HepG2 (cell line): Measurements from ENCODE around the gene CGB5. TPM values are rescaled to one million over a fixed set of nuclear protein-coding genes. Genes with fewer than 3 reads are reported as not detected.

Experiments
- ATAC-seq: fragments of 200-7000 bp; cut with Tn5 transposase; 3 replicates; pipeline ENCODE4 v1.9.1; 2020; ENCODE audit warnings: mild to moderate bottlenecking, moderate library complexity
- BruUV-seq: library from RNA; stranded (reverse); fragments of 400-500 nt; replicated peaks from 2 replicates; lab custom pipeline; 2021; lab: Mats Ljungman, UMichigan
- CTCF ChIA-PET: fragments of 300-600 bp; formaldehyde crosslinking; extraction: SDS; loops from one replicate; lab custom pipeline; 2021; ENCODE audit warnings: low total read pairs, inconsistent platforms, low intra/inter-chr PET ratio; lab: Yijun Ruan, JAX
- POLR2A ChIA-PET: fragments of 350-600 bp; sonication (Branson Sonifier 250); formaldehyde crosslinking; loops from one replicate; lab custom pipeline; 2020; ENCODE audit warnings: antibody characterized with exemption, inconsistent platforms; lab: Yijun Ruan, JAX
- DNase-seq: peaks from one replicate; pipeline ENCODE4 v3.0.0-alpha.2; 2015; ENCODE audit warnings: low spot score
- FAIRE-seq: peaks from 3 replicates; lab custom pipeline; 2011; peaks lifted over from hg19 to GRCh38; lab: Jason Lieb, UNC
- H2AFZ ChIP-seq: one replicate; pipeline ENCODE4 v1.6.1; 2011; ENCODE audit warnings: low read length, inconsistent platforms
- H3K27ac ChIP-seq: fragments of 300-600 bp; 3 replicates; pipeline ENCODE4 v1.8.0; 2011; ENCODE audit warnings: mixed run types, mild to moderate bottlenecking, mixed read lengths, low read length, inconsistent platforms; ENCODE audit not compliant: insufficient read depth; ENCODE audit errors: extremely low read length
- H3K27me3 ChIP-seq, 2 experiments: fragments of 200-600 bp in 1 of 2; 2 replicates in 1 of 2; 3 replicates in 1 of 2; pipeline versions ENCODE4 v1.6.0 to v1.8.0; 2011; ENCODE audit warnings: low read length in 2 of 2, mild to moderate bottlenecking in 2 of 2, moderate library complexity in 2 of 2, inconsistent platforms in 1 of 2; ENCODE audit not compliant: insufficient read depth in 2 of 2, control insufficient read depth in 1 of 2
- H3K36me3 ChIP-seq, 2 experiments: fragments of 200-600 bp in 1 of 2; replicated peaks in 1 of 2; 2 replicates in 1 of 2; 3 replicates in 1 of 2; pipeline versions ENCODE4 v1.5.1 to v1.8.0; 2011; ENCODE audit warnings: low read length in 2 of 2, inconsistent platforms in 1 of 2; ENCODE audit not compliant: insufficient read depth in 2 of 2, control insufficient read depth in 1 of 2
- H3K4me1 ChIP-seq: 2 replicates; pipeline ENCODE4 v1.5.1; 2012; ENCODE audit warnings: low read length, inconsistent platforms; ENCODE audit not compliant: insufficient read depth
- H3K4me2 ChIP-seq: 2 replicates; pipeline ENCODE4 v1.6.0; 2011; ENCODE audit warnings: low read depth, low read length, inconsistent platforms
- H3K4me3 ChIP-seq, 3 experiments: fragments of 200-600 bp in 1 of 3; sonication (generic), shearing (Covaris generic) in 1 of 3; replicated peaks in 1 of 3; 2 replicates each; pipeline ENCODE4 v1.5.1; 2011 to 2016; ENCODE audit warnings: low read length in 3 of 3, inconsistent platforms in 2 of 3, low read depth in 2 of 3, mild to moderate bottlenecking in 2 of 3, control low read depth in 1 of 3, mixed read lengths in 1 of 3; ENCODE audit not compliant: insufficient read depth in 1 of 3
- H3K79me2 ChIP-seq: one replicate; pipeline ENCODE4 v1.6.1; 2011; ENCODE audit warnings: low read length, inconsistent platforms; ENCODE audit not compliant: insufficient read depth
- H3K9ac ChIP-seq: 2 replicates; pipeline ENCODE4 v1.6.0; 2011; ENCODE audit warnings: mild to moderate bottlenecking, low read depth, low read length, inconsistent platforms; ENCODE audit not compliant: insufficient read depth
- H3K9me3 ChIP-seq: 2 replicates; pipeline ENCODE4 v1.5.1; 2012; ENCODE audit warnings: mild to moderate bottlenecking, low read length
- H4K20me1 ChIP-seq: 2 replicates; pipeline ENCODE4 v1.6.0; 2011; ENCODE audit warnings: inconsistent platforms, mild to moderate bottlenecking, low read length, moderate library complexity; ENCODE audit not compliant: insufficient read depth
- GATA4 ChIP-seq: sonication (generic); IDR thresholded peaks from 2 replicates; pipeline ENCODE4 v1.6.1; 2016; ENCODE audit warnings: antibody characterized with exemption, low read depth, borderline replicate concordance
- ZNF121 ChIP-seq: sonication (generic); formaldehyde crosslinking; IDR thresholded peaks from 2 replicates; pipeline ENCODE4 v1.5.0; 2020; ENCODE audit warnings: mild to moderate bottlenecking, missing genetic modification reagents
- WGBS: methylation state at CpG from one replicate; pipeline ENCODE4 v1.1.6; 2017; ENCODE audit warnings: low lambda C conversion rate; 5-methylcytosine and 5-hydroxymethylcytosine counted together
- in situ Hi-C: cut with HindIII; loops from 2 replicates; pipeline ENCODE4 v1.10.0; 2017; ENCODE audit warnings: low pct_unique_long_range_greater_than_20kb; ENCODE audit not compliant: extremely low pct_ligation_motif_present
- intact Hi-C: fragments of 100-400 bp; cut with micrococcal nuclease; formaldehyde crosslinking; loops from one replicate; pipeline ENCODE4 v1.10.0; 2022; ENCODE audit not compliant: unreplicated experiment
- microRNA-seq: library from miRNA; unstranded; fragments of <30 nt; microRNA quantifications from one replicate; pipeline ENCODE4, GENCODE V29; 2020
- polyA plus RNA-seq, 8 experiments: library from polyadenylated mRNA; depleted of rRNA in 3 of 8; stranded (reverse) in 7 of 8; unstranded in 1 of 8; fragments of >200 nt; fragmentation: Illumina TruSeq in 4 of 8; extraction: Trizol in 4 of 8; gene quantifications; 2 replicates each; pipeline versions ENCODE4 v1.2.1 to v1.2.3, GENCODE V29; 2011 to 2016; ENCODE audit warnings: low read depth in 4 of 8, missing spikeins in 1 of 8, mixed read lengths in 1 of 8; ENCODE audit not compliant: insufficient read depth in 1 of 8
- small RNA-seq, 3 experiments: library from RNA; depleted of rRNA; stranded (forward); fragments of <200 nt; gene quantifications; one replicate each; pipeline ENCODE3, GENCODE V24; 2012; ENCODE audit warnings: low read depth in 2 of 3, low replicate concordance in 1 of 3; ENCODE audit not compliant: insufficient read length in 3 of 3, insufficient read depth in 2 of 3
- total RNA-seq, 5 experiments: library from RNA; depleted of rRNA; stranded (reverse); fragments of >200 nt; fragmentation: Illumina TruSeq; extraction: Trizol; gene quantifications; 2 replicates each; pipeline ENCODE4 v1.2.3, GENCODE V29; 2016; ENCODE audit warnings: low read depth in 1 of 5

Gene CGB5
- total and polyA plus RNA-seq, 2 of the 13 experiments (the other 11 are each of a cell fraction or from before 2014, with no cell fraction given) = not detected

DNA sequence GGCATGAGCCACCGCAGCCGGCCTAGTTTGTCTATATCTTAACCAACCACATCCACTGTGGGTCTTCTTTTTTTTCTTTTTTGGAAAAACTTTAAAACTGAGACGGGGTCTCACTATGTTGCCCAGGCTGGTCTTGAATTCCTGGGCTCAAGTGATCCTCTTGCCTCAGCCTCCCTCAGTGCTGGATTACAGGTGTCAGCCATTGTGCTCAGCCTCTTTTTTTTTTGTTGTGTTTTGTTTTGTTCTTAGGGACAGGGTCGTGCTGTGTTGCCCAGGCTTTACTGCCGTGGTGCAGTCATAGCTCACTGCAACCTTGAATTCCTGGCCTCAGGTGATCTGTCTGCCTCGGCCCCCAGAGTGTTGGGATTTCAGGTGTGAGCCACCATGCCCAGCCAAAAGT is 49.0 kb downstream of the CGB5 start:
- Histone ChIP-seq H3K4me1 (peaks cover 13% of the 10 kb centered on the region), H3K4me3 (no peak overlapping the region), H4K20me1 (peaks cover 34% of the 10 kb centered on the region), H3K36me3 (peaks cover 34 to 75% of the 10 kb centered on the region in 2 experiments), H3K27ac (no peak overlapping the region), H3K9me3 (no peaks in the 10 kb centered on the region), H3K4me2 (no peak overlapping the region), H3K27me3 (no peaks in the 10 kb centered on the region), H3K79me2 (peaks cover 36% of the 10 kb centered on the region), H3K9ac (no peak overlapping the region), H2AFZ (no peak overlapping the region)
- WGBS = 95% methylated on average over 6 of the region's 6 CpGs
- intact Hi-C loops (no loop called here), in situ Hi-C loops (loop anchor here (10.0 kb wide), 1 partner anchor 102 kb away; no protein-coding TSS in a partner anchor)
- ATAC-seq = no peak
- ChIA-PET CTCF (no interaction called here), POLR2A (no interaction called here)
- no TSS peak for BruUV-seq
- TF ChIP-seq ZNF121 (CRISPR knock-in tag) = peak; percentile 79
- TF ChIP-seq GATA4 = no peak
- no peak for FAIRE-seq
- DNase-seq = no peak

Small RNA genes lying within 50 kb of the gene (microRNA-seq; reads per million reads assigned to microRNA genes)
- 1.0 reads per million for gene MIR6798

Small RNA genes lying within 50 kb of the gene (small RNA-seq; reads per million reads assigned to genes)
- gene MIR6798 (0 reads per million in 3 experiments), gene RN7SL708P (0 reads per million in 3 experiments)

Other genes with a start within 250 kb of the CGB5 start
- 2.3 and 2.5 TPM in 2 replicates for gene BCAT2, start 232.8 kb upstream of the CGB5 start, total RNA-seq (2016; rRNA removed; fragmentation: Illumina TruSeq; extraction: Trizol)
- 3.6 TPM in 2 replicates for gene BCAT2, start 232.8 kb upstream of the CGB5 start, polyA plus RNA-seq (2011; rRNA removed)
- 0.53 and 0.58 TPM in 2 replicates for gene HSD17B14, start 207.4 kb upstream of the CGB5 start, total RNA-seq (2016; rRNA removed; fragmentation: Illumina TruSeq; extraction: Trizol)
- 1.2 and 1.8 TPM in 2 replicates for gene HSD17B14, start 207.4 kb upstream of the CGB5 start, polyA plus RNA-seq (2011; rRNA removed)
- gene PLEKHA4, start 175.2 kb upstream of the CGB5 start, total RNA-seq (2016; rRNA removed; fragmentation: Illumina TruSeq; extraction: Trizol) = 4.3 and 6.0 TPM in 2 replicates
- gene PLEKHA4, start 175.2 kb upstream of the CGB5 start, polyA plus RNA-seq (2011; rRNA removed) = 4.8 and 6.0 TPM in 2 replicates
- gene PPP1R15A, start 171.4 kb upstream of the CGB5 start, total RNA-seq (2016; rRNA removed; fragmentation: Illumina TruSeq; extraction: Trizol) = 7.8 and 18.5 TPM in 2 replicates
- gene PPP1R15A, start 171.4 kb upstream of the CGB5 start, polyA plus RNA-seq (2011; rRNA removed) = 15.2 and 15.6 TPM in 2 replicates
- gene TULP2, start 145.1 kb upstream of the CGB5 start, total RNA-seq (2016; rRNA removed; fragmentation: Illumina TruSeq; extraction: Trizol) = not detected in 2 replicates
- gene TULP2, start 145.1 kb upstream of the CGB5 start, polyA plus RNA-seq (2011; rRNA removed) = 0.04 and 0.08 TPM in 2 replicates
- gene NUCB1, start 143.5 kb upstream of the CGB5 start, total RNA-seq (2016; rRNA removed; fragmentation: Illumina TruSeq; extraction: Trizol) = 34.3 and 82.3 TPM in 2 replicates
- gene NUCB1, start 143.5 kb upstream of the CGB5 start, polyA plus RNA-seq (2011; rRNA removed) = 106 and 144 TPM in 2 replicates
- gene DHDH, start 110.1 kb upstream of the CGB5 start, total RNA-seq (2016; rRNA removed; fragmentation: Illumina TruSeq; extraction: Trizol) = 0.13 and 0.29 TPM in 2 replicates
- 0.91 and 1.9 TPM in 2 replicates for gene DHDH, start 110.1 kb upstream of the CGB5 start, polyA plus RNA-seq (2011; rRNA removed)
- gene BAX, start 89.0 kb upstream of the CGB5 start, total RNA-seq (2016; rRNA removed; fragmentation: Illumina TruSeq; extraction: Trizol) = 167 and 176 TPM in 2 replicates
- 139 and 164 TPM in 2 replicates for gene BAX, start 89.0 kb upstream of the CGB5 start, polyA plus RNA-seq (2011; rRNA removed)
- 3,909 and 8,800 TPM in 2 replicates for gene FTL, start 78.5 kb upstream of the CGB5 start, total RNA-seq (2016; rRNA removed; fragmentation: Illumina TruSeq; extraction: Trizol)
- 2,513 and 2,721 TPM in 2 replicates for gene FTL, start 78.5 kb upstream of the CGB5 start, polyA plus RNA-seq (2011; rRNA removed)
- gene GYS1, start 50.5 kb upstream of the CGB5 start, total RNA-seq (2016; rRNA removed; fragmentation: Illumina TruSeq; extraction: Trizol) = 16.4 and 18.4 TPM in 2 replicates
- gene GYS1, start 50.5 kb upstream of the CGB5 start, polyA plus RNA-seq (2011; rRNA removed) = 34.3 and 42.1 TPM in 2 replicates
- gene RUVBL2, start 50.0 kb upstream of the CGB5 start, total RNA-seq (2016; rRNA removed; fragmentation: Illumina TruSeq; extraction: Trizol) = 108 and 122 TPM in 2 replicates
- 109 and 120 TPM in 2 replicates for gene RUVBL2, start 50.0 kb upstream of the CGB5 start, polyA plus RNA-seq (2011; rRNA removed)
- gene LHB, start 26.8 kb upstream of the CGB5 start, total RNA-seq (2016; rRNA removed; fragmentation: Illumina TruSeq; extraction: Trizol) = not detected in 2 replicates
- gene LHB, start 26.8 kb upstream of the CGB5 start, polyA plus RNA-seq (2011; rRNA removed) = 0.82 TPM in 1 of 2 replicates, not detected in the other
- gene CGB3, start 19.5 kb upstream of the CGB5 start, total RNA-seq (2016; rRNA removed; fragmentation: Illumina TruSeq; extraction: Trizol) = not detected in 2 replicates
- gene CGB3, start 19.5 kb upstream of the CGB5 start, polyA plus RNA-seq (2011; rRNA removed) = not detected in 2 replicates
- not detected in 2 replicates for gene CGB2, start 12.0 kb upstream of the CGB5 start, total RNA-seq (2016; rRNA removed; fragmentation: Illumina TruSeq; extraction: Trizol)
- gene CGB2, start 12.0 kb upstream of the CGB5 start, polyA plus RNA-seq (2011; rRNA removed) = not detected in 2 replicates
- gene CGB1, start 7.0 kb upstream of the CGB5 start, total RNA-seq (2016; rRNA removed; fragmentation: Illumina TruSeq; extraction: Trizol) = not detected in 2 replicates
- gene CGB1, start 7.0 kb upstream of the CGB5 start, polyA plus RNA-seq (2011; rRNA removed) = not detected in 2 replicates
- not detected in 2 replicates for gene CGB8, start 5.3 kb downstream of the CGB5 start, total RNA-seq (2016; rRNA removed; fragmentation: Illumina TruSeq; extraction: Trizol)
- gene CGB8, start 5.3 kb downstream of the CGB5 start, polyA plus RNA-seq (2011; rRNA removed) = not detected in 2 replicates
- gene CGB7, start 13.9 kb downstream of the CGB5 start, total RNA-seq (2016; rRNA removed; fragmentation: Illumina TruSeq; extraction: Trizol) = not detected in 2 replicates
- gene CGB7, start 13.9 kb downstream of the CGB5 start, polyA plus RNA-seq (2011; rRNA removed) = 0.07 and 0.08 TPM in 2 replicates
- gene NTF4, start 21.0 kb downstream of the CGB5 start, total RNA-seq (2016; rRNA removed; fragmentation: Illumina TruSeq; extraction: Trizol) = not detected in 2 replicates
- not detected in 2 replicates for gene NTF4, start 21.0 kb downstream of the CGB5 start, polyA plus RNA-seq (2011; rRNA removed)
- not detected in 2 replicates for gene KCNA7, start 28.9 kb downstream of the CGB5 start, total RNA-seq (2016; rRNA removed; fragmentation: Illumina TruSeq; extraction: Trizol)
- gene KCNA7, start 28.9 kb downstream of the CGB5 start, polyA plus RNA-seq (2011; rRNA removed) = not detected in 2 replicates
- gene SNRNP70, start 41.6 kb downstream of the CGB5 start, total RNA-seq (2016; rRNA removed; fragmentation: Illumina TruSeq; extraction: Trizol) = 85.9 and 150 TPM in 2 replicates
- gene SNRNP70, start 41.6 kb downstream of the CGB5 start, polyA plus RNA-seq (2011; rRNA removed) = 210 and 272 TPM in 2 replicates
- gene LIN7B, start 70.5 kb downstream of the CGB5 start, total RNA-seq (2016; rRNA removed; fragmentation: Illumina TruSeq; extraction: Trizol) = 3.5 and 5.3 TPM in 2 replicates
- 7.6 and 8.6 TPM in 2 replicates for gene LIN7B, start 70.5 kb downstream of the CGB5 start, polyA plus RNA-seq (2011; rRNA removed)
- 0.80 and 1.4 TPM in 2 replicates for gene C19orf73, start 75.3 kb downstream of the CGB5 start, total RNA-seq (2016; rRNA removed; fragmentation: Illumina TruSeq; extraction: Trizol)
- gene C19orf73, start 75.3 kb downstream of the CGB5 start, polyA plus RNA-seq (2011; rRNA removed) = 1.5 and 3.0 TPM in 2 replicates
- gene PPFIA3, start 75.7 kb downstream of the CGB5 start, total RNA-seq (2016; rRNA removed; fragmentation: Illumina TruSeq; extraction: Trizol) = 6.3 and 8.6 TPM in 2 replicates
- 6.7 and 8.9 TPM in 2 replicates for gene PPFIA3, start 75.7 kb downstream of the CGB5 start, polyA plus RNA-seq (2011; rRNA removed)
- gene HRC, start 111.5 kb downstream of the CGB5 start, total RNA-seq (2016; rRNA removed; fragmentation: Illumina TruSeq; extraction: Trizol) = 1.5 and 3.6 TPM in 2 replicates
- gene HRC, start 111.5 kb downstream of the CGB5 start, polyA plus RNA-seq (2011; rRNA removed) = 15.4 and 26.4 TPM in 2 replicates
- gene TRPM4, start 113.9 kb downstream of the CGB5 start, total RNA-seq (2016; rRNA removed; fragmentation: Illumina TruSeq; extraction: Trizol) = 1.7 and 1.9 TPM in 2 replicates
- 4.3 and 6.3 TPM in 2 replicates for gene TRPM4, start 113.9 kb downstream of the CGB5 start, polyA plus RNA-seq (2011; rRNA removed)